GM12801 (cell line): ENCODE data around the gene PEX5.

ENCODE experiments used
- CTCF ChIP-seq: IDR thresholded peaks from one replicate; pipeline ENCODE4 v1.5.1; 2011; ENCODE audit warnings: control low read depth; ENCODE audit not compliant: insufficient read length; ENCODE audit errors: extremely low read depth

Gene PEX5

GRCh38 chr12:7154901-7155470 is 34.5 kb upstream of the PEX5 start:
- TF ChIP-seq CTCF, result no peak

GRCh38 chr12:7155471-7156034 is 33.9 kb upstream of the PEX5 start:
- no peak for TF ChIP-seq CTCF

DNA sequence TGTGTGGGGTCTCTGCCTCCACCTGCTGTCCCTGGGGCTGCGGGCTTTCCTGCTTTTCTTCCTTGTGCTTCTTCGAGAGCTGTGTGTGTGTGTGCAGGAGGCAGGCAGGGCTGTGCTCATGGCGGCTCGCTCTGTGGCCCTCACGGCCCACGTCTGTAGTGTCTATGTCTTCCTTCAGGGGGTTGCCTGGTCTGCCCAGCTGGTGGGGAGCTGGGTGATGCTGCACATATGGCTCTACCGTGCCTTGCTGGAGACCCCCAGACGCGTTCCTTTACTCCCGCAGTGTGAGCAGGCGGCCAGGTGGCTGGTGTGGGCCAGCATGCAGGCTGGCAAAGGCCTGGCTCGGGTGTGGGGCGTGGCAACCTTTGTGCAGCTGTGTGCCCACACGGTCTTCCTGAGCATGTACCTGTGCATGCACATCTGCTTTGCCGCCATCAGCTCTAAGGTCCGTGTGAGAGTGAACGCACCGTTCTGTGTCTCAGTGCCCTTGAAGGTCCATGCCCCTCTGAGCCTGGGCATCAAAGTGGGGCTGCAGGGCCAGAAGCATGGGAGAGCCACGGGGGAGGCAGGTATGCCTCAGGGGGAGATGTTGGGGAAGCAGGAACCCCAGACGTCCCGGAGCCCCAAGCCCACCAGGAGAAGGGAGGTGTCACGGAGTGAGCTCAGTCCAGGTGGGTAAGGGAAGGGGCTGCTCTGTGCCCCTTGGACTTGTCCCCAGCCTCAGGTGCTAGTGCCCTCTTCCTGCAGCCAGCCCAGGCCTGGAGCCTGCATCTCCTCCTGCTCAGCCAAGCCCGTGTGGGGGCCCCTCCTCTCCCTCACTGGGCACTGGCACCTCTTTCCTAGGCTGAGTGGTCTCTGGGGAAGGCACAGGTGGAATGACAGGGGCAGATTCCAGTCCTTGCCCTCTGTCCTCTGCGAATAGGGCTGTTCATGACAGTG is 33.0 kb upstream of the PEX5 start:
- TF ChIP-seq CTCF, result no peak

DNA sequence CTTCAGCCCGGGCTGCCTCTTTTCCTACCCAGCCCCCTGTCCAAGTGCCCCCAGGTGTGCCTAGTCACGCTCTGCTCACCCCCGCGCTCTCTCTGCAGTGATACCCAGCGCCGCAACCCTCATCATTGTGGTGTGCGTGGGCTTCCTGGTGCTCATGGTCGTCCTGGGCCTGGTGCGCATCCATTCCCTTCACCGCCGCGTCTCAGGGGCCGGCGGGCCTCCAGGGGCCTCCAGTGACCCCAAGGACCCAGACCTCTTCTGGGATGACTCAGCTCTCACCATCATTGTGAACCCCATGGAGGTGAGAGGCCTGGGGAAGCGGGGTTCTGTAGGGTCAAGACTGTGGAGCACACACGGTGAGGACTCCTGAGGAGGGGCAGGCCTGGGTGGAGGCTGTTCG is 32.1 kb upstream of the PEX5 start:
- no peak for TF ChIP-seq CTCF

DNA sequence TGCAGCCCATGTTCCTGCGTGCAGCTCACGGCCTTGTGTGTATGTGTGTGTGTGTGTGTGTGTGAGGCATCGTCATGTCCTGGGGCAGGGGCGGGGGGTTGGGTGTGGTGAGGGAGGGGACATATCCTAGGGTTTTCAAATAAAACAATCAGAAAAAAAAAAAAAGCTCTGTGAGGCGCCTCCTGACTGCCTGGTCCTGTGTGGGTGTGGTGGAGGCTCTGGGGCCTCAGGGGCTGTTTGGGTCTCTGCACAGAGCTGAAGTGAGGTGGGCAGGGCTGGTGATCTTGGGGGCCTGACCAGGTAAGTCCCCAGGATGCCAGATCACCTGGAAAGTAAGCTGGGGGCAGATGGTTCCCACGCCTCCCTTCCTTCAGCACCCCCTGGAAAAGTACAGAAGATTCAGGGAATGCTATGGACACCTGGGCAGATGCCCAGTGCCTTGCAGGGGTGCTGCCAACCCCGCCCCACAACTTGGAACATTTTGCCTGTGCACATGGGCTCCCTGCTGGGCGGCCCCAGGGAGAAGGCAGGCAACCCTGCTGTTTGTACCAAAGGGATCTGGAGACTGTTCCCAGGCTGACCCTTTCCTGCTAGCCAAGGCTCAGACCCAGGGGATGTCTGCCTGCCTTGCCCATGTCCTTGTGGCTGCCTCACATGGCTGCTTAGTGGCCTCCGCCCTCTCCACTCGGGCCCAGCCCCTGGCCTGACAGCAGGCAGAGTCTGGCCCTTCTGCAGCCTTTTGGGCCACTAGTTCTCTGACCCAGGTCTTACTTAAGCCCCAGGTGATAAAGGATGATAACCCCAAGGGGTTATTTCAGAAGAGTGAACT is 30.5 kb upstream of the PEX5 start:
- TF ChIP-seq CTCF, result no peak

- no peak for TF ChIP-seq CTCF
These were observed 29.3 kb upstream of the PEX5 start for GRCh38 chr12:7160183-7160582.

DNA sequence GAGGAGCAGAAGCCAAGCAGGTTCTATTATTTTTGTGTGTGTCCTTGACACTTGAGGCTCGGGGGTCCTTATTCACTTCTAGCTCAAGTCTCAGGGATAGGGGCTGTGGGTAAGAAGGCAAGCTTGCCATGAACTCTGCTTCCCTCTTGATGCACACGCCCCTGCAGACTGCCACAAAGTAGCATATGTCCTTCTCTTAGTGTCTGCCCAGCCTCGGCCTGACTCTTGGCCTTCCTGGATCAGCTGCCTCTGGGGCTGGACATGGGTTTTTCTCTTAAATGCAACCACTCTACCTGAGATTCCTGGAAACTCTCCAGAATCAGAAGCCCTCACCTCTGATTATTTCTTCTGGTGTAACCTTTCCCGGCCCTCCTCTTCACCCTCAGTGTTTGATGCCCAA is 28.2 kb upstream of the PEX5 start:
- TF ChIP-seq CTCF, result no peak
